Loucy (cell line): Measurements from ENCODE around the gene TIAM2.

ENCODE experiments used
- H2AFZ ChIP-seq: fragments of 200-600 bp; sonication (generic); 2 replicates; pipeline ENCODE4 v1.6.0; 2016; ENCODE audit warnings: antibody characterized with exemption, mild to moderate bottlenecking, low read length, moderate library complexity
- H3F3A ChIP-seq: fragments of 200-600 bp; 2 replicates; pipeline ENCODE4 v1.6.0; 2016; ENCODE audit warnings: antibody characterized with exemption, low read depth, mild to moderate bottlenecking
- H3K27me3 ChIP-seq: fragments of 200-600 bp; sonication (generic); 2 replicates; pipeline ENCODE4 v1.6.1; 2014; ENCODE audit warnings: low read length, mild to moderate bottlenecking; ENCODE audit not compliant: insufficient read depth, poor library complexity, severe bottlenecking
- H3K36me3 ChIP-seq: fragments of 200-600 bp; sonication (generic); 2 replicates; pipeline ENCODE4 v1.6.1; 2016; ENCODE audit warnings: low read length; ENCODE audit not compliant: insufficient read depth
- H3K4me1 ChIP-seq: fragments of 200-600 bp; sonication (generic); 2 replicates; pipeline ENCODE4 v1.5.1; 2014; ENCODE audit warnings: low read length, mild to moderate bottlenecking; ENCODE audit not compliant: insufficient read depth, poor library complexity, severe bottlenecking
- H3K4me2 ChIP-seq: fragments of 200-600 bp; sonication (generic); 2 replicates; pipeline ENCODE4 v1.6.0; 2014; ENCODE audit warnings: antibody characterized with exemption, low read length, low read depth, mild to moderate bottlenecking; ENCODE audit not compliant: poor library complexity, severe bottlenecking
- H3K4me3 ChIP-seq: fragments of 200-600 bp; sonication (generic); 2 replicates; pipeline ENCODE4 v1.5.1; 2014; ENCODE audit warnings: low read length, mild to moderate bottlenecking, mixed read lengths; ENCODE audit not compliant: poor library complexity, severe bottlenecking
- H3K79me2 ChIP-seq: fragments of 200-600 bp; sonication (generic); 2 replicates; pipeline ENCODE4 v1.6.1; 2014; ENCODE audit warnings: low read length; ENCODE audit not compliant: insufficient read depth
- H3K9ac ChIP-seq: fragments of 200-600 bp; sonication (generic); 2 replicates; pipeline ENCODE4 v1.6.0; 2014; ENCODE audit warnings: mild to moderate bottlenecking, low read depth, low read length, moderate library complexity; ENCODE audit not compliant: poor library complexity, severe bottlenecking
- H3K9me2 ChIP-seq: fragments of 200-600 bp; sonication (generic); replicated peaks from 2 replicates; pipeline ENCODE4 v1.6.1; 2016; ENCODE audit warnings: low read depth, low read length, mixed read lengths
- H3K9me3 ChIP-seq: fragments of 200-600 bp; sonication (generic); 2 replicates; pipeline ENCODE4 v1.6.1; 2014; ENCODE audit warnings: mild to moderate bottlenecking, antibody characterized with exemption, low read length, low read depth; ENCODE audit not compliant: insufficient read depth
- H4K20me1 ChIP-seq: fragments of 200-600 bp; sonication (generic); 2 replicates; pipeline ENCODE4 v1.6.0; 2014; ENCODE audit warnings: antibody characterized with exemption, low read length, mild to moderate bottlenecking; ENCODE audit not compliant: insufficient read depth, poor library complexity, severe bottlenecking
- CTCF ChIP-seq: fragments of 200-600 bp; sonication (generic); conservative IDR thresholded peaks from 2 replicates; pipeline ENCODE4 v1.5.1; 2014; ENCODE audit warnings: mild to moderate bottlenecking, antibody characterized with exemption, low read length
- EZH2phosphoT487 ChIP-seq: fragments of 200-600 bp; IDR thresholded peaks from 2 replicates; pipeline ENCODE4 v1.6.1; 2018; ENCODE audit warnings: antibody characterized with exemption, mild to moderate bottlenecking, moderate library complexity, borderline replicate concordance

The TIAM2 gene

DNA sequence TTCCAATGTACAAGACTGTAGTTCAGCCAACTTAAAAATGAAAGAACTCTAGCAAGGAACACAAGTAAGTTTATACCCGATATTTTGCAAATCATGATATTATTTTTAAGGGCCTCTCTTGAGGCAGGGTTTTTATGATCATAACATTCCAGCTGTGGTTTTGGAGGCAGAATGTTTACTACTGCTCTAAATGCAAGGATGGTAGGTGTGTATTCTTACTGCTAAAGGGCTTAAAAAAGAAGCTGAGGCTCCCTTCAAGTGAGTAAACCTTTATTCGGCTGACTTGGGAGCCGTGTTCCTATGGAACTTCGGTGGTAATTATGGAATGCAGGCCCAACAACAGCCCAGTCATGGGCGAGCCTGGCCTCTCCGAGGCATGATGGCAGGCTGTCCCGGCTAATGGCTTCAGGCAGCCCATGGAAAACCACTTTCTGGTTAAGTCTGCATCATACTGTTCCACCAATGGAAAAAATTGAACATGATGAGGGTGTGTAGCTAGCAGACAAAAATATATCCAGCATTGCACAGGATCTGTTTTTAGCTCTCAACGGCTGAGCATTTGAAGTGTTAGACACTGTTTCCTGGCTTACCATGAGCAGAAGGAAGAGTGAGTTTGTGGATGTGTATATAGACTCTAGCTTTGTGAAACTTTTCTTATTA is 111.5 kb downstream of the TIAM2 start:
- Histone ChIP-seq H4K20me1 (no peaks in the 10 kb centered on the region), H3K9ac (no peak overlapping the region), H3F3A (no peaks in the 10 kb centered on the region), H2AFZ (no peak overlapping the region), H3K4me2 (no peak overlapping the region), H3K36me3 (no peaks in the 10 kb centered on the region), H3K9me2 (no peaks in the 10 kb centered on the region), H3K9me3 (no peaks in the 10 kb centered on the region), H3K79me2 (no peaks in the 10 kb centered on the region), H3K4me3 (no peak overlapping the region), H3K4me1 (no peaks in the 10 kb centered on the region), H3K27me3 (no peaks in the 10 kb centered on the region)
- TF ChIP-seq EZH2phosphoT487 (no peak), CTCF (no peak)

DNA sequence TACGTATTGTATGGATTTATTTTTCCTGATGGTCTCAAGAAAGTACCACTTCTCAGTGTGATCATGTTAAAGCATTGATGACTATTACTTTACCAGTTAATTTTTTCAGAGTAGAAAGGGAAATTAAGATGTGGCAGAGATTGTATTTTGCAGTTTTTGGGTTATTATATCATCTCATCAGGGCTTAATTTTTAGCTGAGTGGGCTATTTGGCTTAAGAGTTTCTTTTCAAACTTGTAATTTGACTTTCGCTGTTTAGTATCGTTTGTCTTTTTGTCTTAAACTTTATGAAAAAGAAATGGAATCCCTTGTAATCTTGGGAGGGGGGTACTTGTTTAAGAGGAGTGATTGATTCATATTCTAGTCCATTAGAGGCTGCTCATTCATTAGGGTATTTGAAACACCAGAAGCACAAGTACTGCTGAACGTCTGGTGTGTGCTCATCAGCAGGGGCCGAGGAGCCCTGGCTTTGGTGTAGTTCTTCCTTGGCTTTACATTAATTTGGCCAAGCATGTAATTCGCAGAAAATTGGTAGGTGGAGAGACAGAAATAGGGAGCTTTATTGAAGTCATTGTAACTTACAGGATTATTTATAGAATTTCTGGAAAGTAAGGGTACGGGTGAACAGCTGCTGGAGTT is 112.4 kb downstream of the TIAM2 start:
- TF ChIP-seq CTCF (no peak), EZH2phosphoT487 (no peak)
- Histone ChIP-seq H3K4me1 (no peaks in the 10 kb centered on the region), H4K20me1 (no peaks in the 10 kb centered on the region), H2AFZ (no peak overlapping the region), H3K9me2 (no peaks in the 10 kb centered on the region), H3K9me3 (no peaks in the 10 kb centered on the region), H3K4me2 (no peak overlapping the region), H3K4me3 (no peak overlapping the region), H3K9ac (no peak overlapping the region), H3K79me2 (no peaks in the 10 kb centered on the region), H3K27me3 (no peaks in the 10 kb centered on the region), H3K36me3 (no peaks in the 10 kb centered on the region), H3F3A (no peaks in the 10 kb centered on the region)

DNA sequence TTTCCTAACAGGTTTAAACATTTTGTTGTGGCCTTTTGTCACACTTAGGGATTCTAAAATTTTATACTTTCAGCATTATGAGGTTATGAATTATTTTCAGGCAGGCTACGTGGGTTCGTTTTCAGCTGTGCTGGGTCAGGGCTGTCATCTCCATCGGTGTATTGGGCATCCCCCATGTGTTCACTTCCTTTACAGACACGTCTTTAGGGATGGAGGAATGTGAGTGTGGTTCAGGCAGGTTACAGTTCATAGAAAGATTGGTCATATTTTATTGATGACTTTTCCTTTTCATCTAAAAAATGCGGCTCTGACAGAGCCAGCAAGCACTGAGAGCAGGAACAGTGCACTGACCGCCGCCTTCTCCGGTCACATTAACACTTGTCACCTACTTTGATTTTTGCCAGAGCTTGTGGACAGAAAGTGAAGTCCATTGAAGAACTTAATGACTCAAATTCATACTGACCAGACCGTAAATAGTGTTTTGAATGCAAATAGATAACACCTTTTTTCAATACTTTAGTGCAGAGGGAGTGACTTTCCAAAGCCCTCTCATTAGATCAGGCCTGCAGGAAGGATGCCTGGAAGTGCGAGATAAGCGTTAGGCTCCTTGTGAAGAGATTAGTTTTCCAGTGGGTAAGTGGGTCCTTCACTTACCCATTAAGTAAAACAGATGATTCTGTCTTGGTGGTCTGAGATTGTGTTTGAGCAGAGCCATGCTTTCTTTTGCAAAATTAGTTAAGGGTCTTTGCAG is 113.1 kb downstream of the TIAM2 start:
- Histone ChIP-seq H3K79me2 (no peaks in the 10 kb centered on the region), H3K36me3 (no peaks in the 10 kb centered on the region), H3K4me1 (no peaks in the 10 kb centered on the region), H3K9me3 (no peaks in the 10 kb centered on the region), H3K4me3 (no peak overlapping the region), H3K9ac (no peak overlapping the region), H2AFZ (no peak overlapping the region), H4K20me1 (no peaks in the 10 kb centered on the region), H3K27me3 (no peaks in the 10 kb centered on the region), H3K9me2 (no peaks in the 10 kb centered on the region), H3F3A (no peaks in the 10 kb centered on the region), H3K4me2 (no peak overlapping the region)
- no peak for TF ChIP-seq EZH2phosphoT487
- no peak for TF ChIP-seq CTCF
